H1 (cell line): ENCODE data around the gene CYB561A3. TPM values are rescaled to one million over a fixed set of nuclear protein-coding genes. Genes with fewer than 3 reads are reported as not detected.

Experiments used
- CTCF ChIA-PET: fragments of 300-600 bp; sonication (Branson Sonifier 250); formaldehyde crosslinking; loops from one replicate; lab custom pipeline; 2021; ENCODE audit not compliant: partially characterized antibody; lab: Charles Lee
- POLR2A ChIA-PET: fragments of 300-600 bp; sonication (Branson Sonifier 250); formaldehyde crosslinking; loops from one replicate; lab custom pipeline; 2021; ENCODE audit warnings: inconsistent platforms; ENCODE audit not compliant: partially characterized antibody; lab: Charles Lee
- DNase-seq, 2 experiments: peaks; one replicate each; pipeline versions ENCODE4 v3.0.0 to v3.0.0-alpha.2; 2010 to 2022; ENCODE audit warnings: low spot score in 2 of 2, low read depth in 1 of 2, mixed read lengths in 1 of 2
- FAIRE-seq: peaks from 2 replicates; lab custom pipeline; 2011; peaks lifted over from hg19 to GRCh38; lab: Jason Lieb, UNC
- H2AFZ ChIP-seq: 2 replicates; pipeline ENCODE4 v1.8.1; 2012; ENCODE audit warnings: low read length, inconsistent platforms
- H2AK5ac ChIP-seq: 2 replicates; pipeline ENCODE4 v1.6.1; 2013; ENCODE audit warnings: low read depth, low read length
- H2BK120ac ChIP-seq: replicated peaks from 2 replicates; pipeline ENCODE3; 2013; ENCODE audit warnings: low read depth, low read length, inconsistent platforms
- H2BK12ac ChIP-seq: 2 replicates; pipeline ENCODE4 v1.6.1; 2013; ENCODE audit warnings: low read depth, low read length
- H2BK15ac ChIP-seq: 2 replicates; pipeline ENCODE4 v1.6.1; 2013; ENCODE audit warnings: low read length
- H2BK20ac ChIP-seq: 2 replicates; pipeline ENCODE4 v1.6.1; 2013; ENCODE audit warnings: low read length
- H2BK5ac ChIP-seq: 2 replicates; pipeline ENCODE4 v1.6.1; 2013; ENCODE audit warnings: low read depth, low read length
- H3K14ac ChIP-seq: 2 replicates; pipeline ENCODE4 v1.6.1; 2013; ENCODE audit warnings: inconsistent platforms; ENCODE audit not compliant: insufficient read length
- H3K18ac ChIP-seq: 2 replicates; pipeline ENCODE4 v1.6.1; 2013; ENCODE audit warnings: low read length; ENCODE audit errors: extremely low read depth
- H3K23ac ChIP-seq: 2 replicates; pipeline ENCODE4 v1.6.1; 2013; ENCODE audit warnings: inconsistent platforms; ENCODE audit not compliant: insufficient read length
- H3K23me2 ChIP-seq: 2 replicates; pipeline ENCODE4 v1.6.1; 2013; ENCODE audit warnings: low read depth, low read length
- H3K27ac ChIP-seq: 2 replicates; pipeline ENCODE4 v1.6.1; 2011; ENCODE audit warnings: low read depth, low read length, inconsistent platforms
- H3K27me3 ChIP-seq, 4 experiments: replicated peaks in 1 of 4; 1 replicate in 1 of 4; 2 replicates in 3 of 4; pipeline versions ENCODE4 v1.6.1 to v1.8.1; 2011 to 2013; ENCODE audit warnings: low read length in 3 of 4, mild to moderate bottlenecking in 3 of 4, inconsistent platforms in 2 of 4, mixed read lengths in 2 of 4, moderate library complexity in 1 of 4; ENCODE audit not compliant: control insufficient read depth in 3 of 4, insufficient read depth in 3 of 4; ENCODE audit errors: extremely low read depth in 1 of 4
- H3K36me3 ChIP-seq, 4 experiments: 2 replicates each; pipeline versions ENCODE4 v1.6.1 to v1.8.1; 2011 to 2013; ENCODE audit warnings: mild to moderate bottlenecking in 4 of 4, low read length in 3 of 4, moderate library complexity in 2 of 4, control low read depth in 1 of 4, inconsistent platforms in 1 of 4; ENCODE audit not compliant: insufficient read depth in 4 of 4, control insufficient read depth in 2 of 4
- H3K4ac ChIP-seq: replicated peaks from 2 replicates; pipeline ENCODE3; 2013; ENCODE audit warnings: low read length, low read depth, mixed read lengths, inconsistent platforms; ENCODE audit not compliant: insufficient read length
- H3K4me1 ChIP-seq, 4 experiments: replicated peaks in 1 of 4; 1 replicate in 1 of 4; 2 replicates in 3 of 4; pipeline versions ENCODE4 v1.6.1 to v1.8.1; 2011 to 2013; ENCODE audit warnings: low read length in 3 of 4, inconsistent platforms in 2 of 4, mixed read lengths in 1 of 4; ENCODE audit not compliant: insufficient read depth in 4 of 4, control insufficient read depth in 3 of 4
- H3K4me2 ChIP-seq, 2 experiments: 2 replicates each; pipeline versions ENCODE4 v1.6.1 to v1.8.1; 2011 to 2013; ENCODE audit warnings: low read depth in 2 of 2, low read length in 2 of 2, control low read depth in 1 of 2, inconsistent platforms in 1 of 2, mild to moderate bottlenecking in 1 of 2; ENCODE audit not compliant: insufficient read depth in 1 of 2
- H3K4me3 ChIP-seq, 4 experiments: fragments of 200-600, 300-600 bp in 1 of 4; sonication (generic), shearing (Covaris generic), sonication (Bioruptor Twin) in 1 of 4; 2 replicates each; pipeline versions ENCODE4 v1.5.1 to v1.8.1; 2011 to 2016; ENCODE audit warnings: low read length in 4 of 4, low read depth in 3 of 4, control low read depth in 2 of 4, inconsistent platforms in 2 of 4, mild to moderate bottlenecking in 2 of 4, mixed read lengths in 1 of 4, moderate library complexity in 1 of 4; ENCODE audit not compliant: insufficient read depth in 2 of 4; ENCODE audit errors: extremely low read depth in 1 of 4
- H3K56ac ChIP-seq: replicated peaks from 2 replicates; pipeline ENCODE3; 2013; ENCODE audit warnings: low read depth, mild to moderate bottlenecking, mixed read lengths, low read length, inconsistent platforms; ENCODE audit not compliant: insufficient read length
- H3K79me1 ChIP-seq: 2 replicates; pipeline ENCODE4 v1.6.1; 2013; ENCODE audit warnings: low read depth, low read length, control low read depth
- H3K79me2 ChIP-seq, 2 experiments: 2 replicates each; pipeline versions ENCODE4 v1.6.1 to v1.8.1; 2012 to 2013; ENCODE audit warnings: low read length in 2 of 2, mild to moderate bottlenecking in 2 of 2, inconsistent platforms in 1 of 2; ENCODE audit not compliant: insufficient read depth in 2 of 2, control insufficient read depth in 1 of 2
- H3K9ac ChIP-seq, 4 experiments: replicated peaks in 1 of 4; 1 replicate in 1 of 4; 2 replicates in 3 of 4; pipeline versions ENCODE4 v1.6.1 to v1.8.1; 2011 to 2013; ENCODE audit warnings: low read depth in 3 of 4, low read length in 3 of 4, control low read depth in 2 of 4, mild to moderate bottlenecking in 2 of 4, moderate library complexity in 2 of 4, inconsistent platforms in 1 of 4; ENCODE audit errors: extremely low read depth in 1 of 4
- H3K9me3 ChIP-seq, 2 experiments: 2 replicates each; pipeline versions ENCODE4 v1.6.1 to v1.8.1; 2012 to 2013; ENCODE audit warnings: mild to moderate bottlenecking in 2 of 2, moderate library complexity in 2 of 2, control low read depth in 1 of 2, inconsistent platforms in 1 of 2, low read depth in 1 of 2, low read length in 1 of 2, mixed read lengths in 1 of 2; ENCODE audit not compliant: insufficient read depth in 2 of 2
- H4K20me1 ChIP-seq, 2 experiments: replicated peaks in 1 of 2; 2 replicates each; pipeline versions ENCODE3 to v1.8.1; 2011 to 2013; ENCODE audit warnings: inconsistent platforms in 2 of 2, low read length in 2 of 2, mild to moderate bottlenecking in 1 of 2; ENCODE audit not compliant: insufficient read depth in 2 of 2, control insufficient read depth in 1 of 2
- H4K5ac ChIP-seq: 2 replicates; pipeline ENCODE4 v1.6.1; 2013; ENCODE audit warnings: low read length, low read depth, mixed read lengths, inconsistent platforms; ENCODE audit not compliant: insufficient read length
- H4K8ac ChIP-seq: 2 replicates; pipeline ENCODE4 v1.8.0; 2013; ENCODE audit warnings: mild to moderate bottlenecking, moderate library complexity, low read length, inconsistent platforms; ENCODE audit not compliant: insufficient read depth; ENCODE audit errors: extremely low read depth
- H4K91ac ChIP-seq: replicated peaks from 2 replicates; pipeline ENCODE3; 2013; ENCODE audit warnings: low read length, mixed read lengths, inconsistent platforms; ENCODE audit not compliant: insufficient read length
- TEAD4 ChIP-seq: IDR thresholded peaks from 2 replicates; pipeline ENCODE4 v1.6.1; 2012; ENCODE audit warnings: low read depth, low read length, inconsistent platforms, mixed read lengths
- WGBS, 2 experiments: shearing (Covaris generic) in 1 of 2; methylation state at CpG; one replicate each; pipeline versions ENCODE4 v1.1.6 to v1.1.7; 2013 to 2015; ENCODE audit warnings: low lambda C conversion rate in 2 of 2, mixed read lengths in 2 of 2, inconsistent platforms in 1 of 2, low coverage in 1 of 2, missing lambda C conversion rate in 1 of 2; ENCODE audit not compliant: insufficient replicate concordance in 2 of 2, insufficient coverage in 1 of 2, insufficient read length in 1 of 2; ENCODE audit errors: extremely low coverage in 1 of 2, missing lambda C conversion rate in 1 of 2; 5-methylcytosine and 5-hydroxymethylcytosine counted together
- polyA plus RNA-seq, 7 experiments: library from polyadenylated mRNA; depleted of rRNA in 3 of 7; stranded (reverse) in 5 of 7; unstranded in 2 of 7; fragments of >200 nt in 5 of 7; fragments of 200-250 nt in 2 of 7; gene quantifications; 1 replicate in 5 of 7; 2 replicates in 1 of 7; 4 replicates in 1 of 7; pipeline versions ENCODE4 v1.2.1 to v1.2.3, GENCODE V29; 2011 to 2013; ENCODE audit warnings: missing spikeins in 2 of 7, mixed read lengths in 2 of 7
- total RNA-seq: library from RNA; stranded (reverse); fragmentation: NEBNext Ultra II Directional; extraction: Animal tissue kit (Norgen Biotek cat#: 25700); gene quantifications from 2 replicates; pipeline ENCODE4 v1.2.1, GENCODE V29; 2021

The CYB561A3 gene
- total and polyA plus RNA-seq, 2 of the 8 experiments (the other 6 are each of a cell fraction or from before 2014, with no cell fraction given), result 29.6 to 41.2 TPM

GRCh38 chr11:61339490-61339878 is 22.2 kb downstream of the CYB561A3 start:
- Histone ChIP-seq H2BK20ac (no peak overlapping the region), H3K14ac (no peak overlapping the region)
- TF ChIP-seq TEAD4, result no peak
- TF ChIP-seq, all 59 proteins: peak for 0
- WGBS, 2 experiments, result 83% methylated on average over 4 of the region's 4 CpGs; no CpG with 5 or more reads in 1 of the 2 experiments
- no peak overlapping the region for H3K4me2 ChIP-seq
- no peak overlapping the region for H4K91ac ChIP-seq
- H3K9me3 ChIP-seq, result no peaks in the 10 kb centered on the region
- H3K18ac ChIP-seq, result no peak overlapping the region
- DNase-seq (no peak), FAIRE-seq (no peak)
- ChIA-PET POLR2A (interaction anchor here (0.7 to 39.7 kb wide), 3 partner anchors 8 to 72 kb away, joined by 3 to 1106 read pairs (median 61); partner anchors contain the start of genes CYB561A3 and TMEM138), CTCF (interaction anchor here (1.5 to 10.1 kb wide), 4 partner anchors 8 to 299 kb away, joined by 3 to 290 read pairs (median 168); partner anchors contain the start of genes CYB561A3 and TMEM138)
- H3K9ac ChIP-seq, result no peak overlapping the region
- H3K36me3 ChIP-seq, result peaks cover 0 to 13% (median 4%) of the 10 kb centered on the region in 4 experiments; a peak in 4 of 8 replicates
- no peak overlapping the region for H4K8ac ChIP-seq
- H3K23ac ChIP-seq, result no peak overlapping the region
- H4K5ac ChIP-seq, result no peak overlapping the region
- no peaks in the 10 kb centered on the region for H4K20me1 ChIP-seq
- no peak overlapping the region for H2BK12ac ChIP-seq
- no peak overlapping the region for H2BK120ac ChIP-seq
- H3K4ac ChIP-seq, result no peak overlapping the region
- H3K79me1 ChIP-seq, result no peaks in the 10 kb centered on the region
- H3K79me2 ChIP-seq, result no peaks in the 10 kb centered on the region
- H3K4me3 ChIP-seq, result no peak overlapping the region
- H3K27ac ChIP-seq, result no peak overlapping the region
- no peak overlapping the region for H2BK15ac ChIP-seq
- H3K23me2 ChIP-seq, result no peaks in the 10 kb centered on the region
- no peak overlapping the region for H2AFZ ChIP-seq
- H2BK5ac ChIP-seq, result no peak overlapping the region
- H3K56ac ChIP-seq, result no peak overlapping the region
- H3K4me1 ChIP-seq, result peaks cover 0 to 6% (median 1%) of the 10 kb centered on the region in 4 experiments; a peak in 5 of 7 replicates
- H2AK5ac ChIP-seq, result no peak overlapping the region
- H3K27me3 ChIP-seq, result no peaks in the 10 kb centered on the region
